ENCODE measurements around the gene MAML2. TPM values are rescaled to one million over a fixed set of nuclear protein-coding genes. Genes with fewer than 3 reads are reported as not detected.

The MAML2 gene
- total RNA-seq, 4 donors from 2014 or later, result 4.7 to 21.7 (median 7.3) TPM

DNA sequence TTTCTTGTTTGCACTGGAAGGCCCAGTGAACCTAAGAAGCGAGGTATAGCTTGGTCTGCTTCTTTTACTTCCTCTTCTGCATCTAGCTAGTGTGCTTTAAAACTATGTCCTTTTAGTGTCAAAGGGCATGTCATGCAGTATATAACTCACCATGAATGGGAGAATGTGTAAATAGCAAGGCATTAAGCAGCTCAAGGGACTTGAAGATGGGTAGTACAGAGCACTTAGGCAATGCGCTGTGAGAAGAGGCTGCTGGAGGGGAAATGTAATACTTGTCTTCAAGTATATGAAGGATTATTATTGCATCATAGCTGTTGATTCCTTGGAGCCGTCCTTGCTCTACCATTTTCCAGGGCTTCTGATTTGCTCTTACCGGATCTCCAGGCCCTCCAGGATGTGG lies 7.6 kb downstream of the MAML2 start:
- 88% methylated on average over 4 of the region's 4 CpGs for WGBS, 2 donors
- TF ChIP-seq, protein P1, sequence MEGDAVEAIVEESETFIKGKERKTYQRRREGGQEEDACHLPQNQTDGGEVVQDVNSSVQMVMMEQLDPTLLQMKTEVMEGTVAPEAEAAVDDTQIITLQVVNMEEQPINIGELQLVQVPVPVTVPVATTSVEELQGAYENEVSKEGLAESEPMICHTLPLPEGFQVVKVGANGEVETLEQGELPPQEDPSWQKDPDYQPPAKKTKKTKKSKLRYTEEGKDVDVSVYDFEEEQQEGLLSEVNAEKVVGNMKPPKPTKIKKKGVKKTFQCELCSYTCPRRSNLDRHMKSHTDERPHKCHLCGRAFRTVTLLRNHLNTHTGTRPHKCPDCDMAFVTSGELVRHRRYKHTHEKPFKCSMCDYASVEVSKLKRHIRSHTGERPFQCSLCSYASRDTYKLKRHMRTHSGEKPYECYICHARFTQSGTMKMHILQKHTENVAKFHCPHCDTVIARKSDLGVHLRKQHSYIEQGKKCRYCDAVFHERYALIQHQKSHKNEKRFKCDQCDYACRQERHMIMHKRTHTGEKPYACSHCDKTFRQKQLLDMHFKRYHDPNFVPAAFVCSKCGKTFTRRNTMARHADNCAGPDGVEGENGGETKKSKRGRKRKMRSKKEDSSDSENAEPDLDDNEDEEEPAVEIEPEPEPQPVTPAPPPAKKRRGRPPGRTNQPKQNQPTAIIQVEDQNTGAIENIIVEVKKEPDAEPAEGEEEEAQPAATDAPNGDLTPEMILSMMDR (IDR thresholded peaks at IDR 0.05), result no peak
- TF ChIP-seq POLR2A (IDR thresholded peaks at IDR 0.05), result no peak
- Histone ChIP-seq H3K27ac (no peak overlapping the region), H3K4me1 (peaks cover 22 to 82% (median 34%) of the 10 kb centered on the region in 3 donors), H3K4me3 (no peak overlapping the region), H3K27me3 (no peaks in the 10 kb centered on the region), H3K36me3 (peaks cover 0 to 12% (median 0%) of the 10 kb centered on the region in 3 donors), H3K9me3 (no peaks in the 10 kb centered on the region)
- DNase-seq, result no peak
- intact Hi-C loops (cut with DNase I), result loop anchor here (10.0 kb wide), 1 partner anchor 81 kb away; no protein-coding TSS in a partner anchor

DNA sequence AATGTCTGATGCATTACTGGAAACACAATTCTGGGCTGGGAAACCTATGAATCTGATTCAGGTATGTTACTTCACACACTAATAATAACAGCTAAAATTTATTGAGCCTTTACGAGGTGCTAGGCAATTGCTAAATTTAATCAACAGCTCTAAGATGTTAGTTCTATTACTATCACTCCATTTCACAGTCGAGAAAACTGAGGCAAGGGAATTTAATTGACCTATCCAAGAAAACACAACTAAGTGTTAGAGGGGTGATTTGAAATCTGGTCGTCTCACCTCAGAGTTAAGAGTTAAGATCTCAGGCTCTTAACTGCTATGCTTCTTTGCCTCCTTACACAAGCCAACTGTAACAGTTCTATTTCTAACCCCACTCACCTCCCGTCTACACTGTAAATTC lies 8.8 kb downstream of the MAML2 start:
- H3K27me3 ChIP-seq, result no peaks in the 10 kb centered on the region
- H3K4me1 ChIP-seq, result peaks cover 11 to 82% (median 24%) of the 10 kb centered on the region in 3 donors
- intact Hi-C loops (cut with DNase I), result loop anchor here (10.0 kb wide), 1 partner anchor 79 kb away; no protein-coding TSS in a partner anchor
- no peaks in the 10 kb centered on the region for H3K9me3 ChIP-seq
- TF ChIP-seq, protein P1 (IDR thresholded peaks at IDR 0.05), result no peak
- TF ChIP-seq POLR2A (IDR thresholded peaks at IDR 0.05), result no peak
- no peak for DNase-seq
- 92 to 94% methylated on average over 4 of the region's 4 CpGs for WGBS, 2 donors
- H3K27ac ChIP-seq, result no peak overlapping the region
- H3K4me3 ChIP-seq, result no peak overlapping the region
- H3K36me3 ChIP-seq, result peaks cover 0 to 12% (median 0%) of the 10 kb centered on the region in 3 donors

DNA sequence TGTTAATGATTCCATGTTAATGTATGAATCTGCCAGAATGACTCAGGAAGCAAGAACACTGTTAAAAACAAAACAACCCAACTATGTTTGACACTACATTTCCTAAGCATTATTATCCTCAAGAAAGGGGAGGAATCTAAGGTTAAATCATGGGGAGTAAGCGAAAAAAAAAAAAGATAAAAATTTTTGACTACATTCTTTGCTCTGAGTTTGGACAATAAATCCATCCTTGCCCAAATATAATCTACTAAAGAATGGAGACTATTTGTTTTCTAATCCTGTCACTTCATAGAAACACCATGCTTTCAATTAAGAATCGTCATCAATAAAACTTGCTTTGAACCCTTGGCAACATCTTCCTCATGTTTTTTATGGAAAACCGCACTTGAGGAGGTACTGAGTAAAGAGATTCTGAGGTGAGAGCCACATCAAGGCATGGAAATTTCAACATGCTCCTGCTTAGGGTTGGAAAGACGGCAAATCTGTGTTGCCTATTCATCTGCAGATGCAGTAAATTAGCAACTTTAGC lies 9.7 kb downstream of the MAML2 start:
- peaks cover 0 to 12% (median 0%) of the 10 kb centered on the region in 3 donors for H3K36me3 ChIP-seq
- peaks cover 11 to 82% (median 18%) of the 10 kb centered on the region in 3 donors for H3K4me1 ChIP-seq
- no peaks in the 10 kb centered on the region for H3K9me3 ChIP-seq
- intact Hi-C loops (cut with DNase I), result loop anchor here (10.0 kb wide), 1 partner anchor 78 kb away; no protein-coding TSS in a partner anchor
- WGBS, 2 donors, result 72 to 76% methylated on average over 4 of the region's 4 CpGs
- H3K4me3 ChIP-seq, result no peak overlapping the region
- H3K27ac ChIP-seq, result no peak overlapping the region
- no peak for DNase-seq
- TF ChIP-seq, protein P1 (IDR thresholded peaks at IDR 0.05), result no peak
- TF ChIP-seq POLR2A (IDR thresholded peaks at IDR 0.05), result no peak
- no peaks in the 10 kb centered on the region for H3K27me3 ChIP-seq

DNA sequence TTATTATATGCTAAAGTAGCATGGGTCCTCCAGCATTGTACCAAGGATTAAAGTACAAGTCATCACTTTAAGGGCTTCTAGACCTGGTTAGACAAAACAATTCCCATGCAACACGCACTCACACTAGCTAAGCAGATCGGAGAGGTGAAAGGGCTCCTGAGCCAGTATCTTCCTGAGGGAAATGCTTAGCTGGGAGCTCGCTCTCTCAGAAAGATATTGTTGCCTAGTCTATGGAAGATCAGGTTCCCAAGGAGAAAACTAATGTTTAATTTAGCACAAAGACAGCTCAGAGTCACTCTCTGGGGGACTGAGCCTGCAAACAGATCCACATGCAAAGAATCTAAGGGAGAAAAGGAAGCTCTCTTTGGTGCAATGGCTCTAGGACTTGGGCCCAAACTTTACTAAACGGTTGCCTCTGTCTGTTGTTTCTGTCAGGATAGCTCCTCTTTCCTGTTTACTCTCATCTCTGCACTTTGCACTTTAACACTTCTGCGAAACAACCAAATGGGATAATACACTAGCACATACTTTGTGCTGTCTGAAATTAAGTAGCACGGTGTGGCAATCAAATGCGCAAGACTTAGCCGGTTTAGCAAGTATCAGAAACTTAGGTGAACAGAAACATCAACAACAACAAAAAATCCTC lies 10.7 kb downstream of the MAML2 start:
- Histone ChIP-seq H3K27ac (peak overlapping the region in 1 of 4 donors; percentile 12), H3K9me3 (no peaks in the 10 kb centered on the region), H3K27me3 (no peaks in the 10 kb centered on the region), H3K4me1 (peaks cover under 1 to 72% (median 8%) of the 10 kb centered on the region in 3 donors), H3K4me3 (no peak overlapping the region), H3K36me3 (peaks cover 0 to 12% (median 0%) of the 10 kb centered on the region in 3 donors)
- intact Hi-C loops (cut with DNase I), result loop anchor here (10.0 kb wide), 1 partner anchor 77 kb away; no protein-coding TSS in a partner anchor
- WGBS, 2 donors, result 74 to 84% methylated on average over 8 of the region's 8 CpGs
- TF ChIP-seq POLR2A (IDR thresholded peaks at IDR 0.05), result no peak
- TF ChIP-seq, protein P1 (IDR thresholded peaks at IDR 0.05), result no peak
- DNase-seq, result no peak

DNA sequence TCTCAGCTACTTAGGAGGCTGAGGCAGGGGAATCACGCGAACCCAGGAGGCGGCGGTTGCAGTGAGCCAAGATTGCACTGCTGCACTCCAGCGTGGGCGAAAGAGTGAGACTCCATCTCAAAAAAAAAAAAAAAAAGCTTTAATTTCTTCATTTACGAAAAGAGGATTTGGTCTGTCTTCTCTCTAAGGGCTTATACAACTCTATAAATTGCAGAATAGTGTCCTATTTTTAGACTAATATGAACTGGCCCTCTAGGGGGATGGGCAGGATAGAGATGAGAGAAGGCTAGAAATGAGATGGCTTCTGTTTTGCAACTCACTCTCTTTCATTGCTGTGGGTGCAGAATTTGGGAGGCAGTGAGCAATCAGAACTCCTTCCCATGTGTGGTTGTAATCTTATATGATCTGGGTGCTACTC lies 11.3 kb downstream of the MAML2 start:
- no peaks in the 10 kb centered on the region for H3K27me3 ChIP-seq
- no peak for DNase-seq
- WGBS, 2 donors, result 71 to 87% methylated on average over 7 of the region's 7 CpGs
- no peak overlapping the region for H3K4me3 ChIP-seq
- H3K4me1 ChIP-seq, result peaks cover 0 to 67% (median 7%) of the 10 kb centered on the region in 3 donors
- H3K36me3 ChIP-seq, result peaks cover 0 to 12% (median 0%) of the 10 kb centered on the region in 3 donors
- H3K27ac ChIP-seq, result no peak overlapping the region
- H3K9me3 ChIP-seq, result no peaks in the 10 kb centered on the region
- intact Hi-C loops (cut with DNase I), result loop anchor here (10.0 kb wide), 1 partner anchor 77 kb away; no protein-coding TSS in a partner anchor
- no peak for TF ChIP-seq POLR2A (IDR thresholded peaks at IDR 0.05)
- TF ChIP-seq, protein P1 (IDR thresholded peaks at IDR 0.05), result no peak

Measured in esophagus squamous epithelium (tissue), 5 donors.